HG03045 (cell line): ENCODE measurements around the gene SDSL.

Experiments
- ATAC-seq: cut with Tn5 transposase; IDR thresholded peaks from one replicate; pipeline ENCODE4 v1.9.1; 2021; ENCODE audit warnings: mild to moderate bottlenecking, moderate library complexity; ENCODE audit not compliant: unreplicated experiment

Gene SDSL

GRCh38 chr12:113467502-113468364, 45.6 kb downstream of the SDSL start:
- no peak for ATAC-seq

GRCh38 chr12:113468365-113469223, 46.4 kb downstream of the SDSL start:
- ATAC-seq: no peak

DNA sequence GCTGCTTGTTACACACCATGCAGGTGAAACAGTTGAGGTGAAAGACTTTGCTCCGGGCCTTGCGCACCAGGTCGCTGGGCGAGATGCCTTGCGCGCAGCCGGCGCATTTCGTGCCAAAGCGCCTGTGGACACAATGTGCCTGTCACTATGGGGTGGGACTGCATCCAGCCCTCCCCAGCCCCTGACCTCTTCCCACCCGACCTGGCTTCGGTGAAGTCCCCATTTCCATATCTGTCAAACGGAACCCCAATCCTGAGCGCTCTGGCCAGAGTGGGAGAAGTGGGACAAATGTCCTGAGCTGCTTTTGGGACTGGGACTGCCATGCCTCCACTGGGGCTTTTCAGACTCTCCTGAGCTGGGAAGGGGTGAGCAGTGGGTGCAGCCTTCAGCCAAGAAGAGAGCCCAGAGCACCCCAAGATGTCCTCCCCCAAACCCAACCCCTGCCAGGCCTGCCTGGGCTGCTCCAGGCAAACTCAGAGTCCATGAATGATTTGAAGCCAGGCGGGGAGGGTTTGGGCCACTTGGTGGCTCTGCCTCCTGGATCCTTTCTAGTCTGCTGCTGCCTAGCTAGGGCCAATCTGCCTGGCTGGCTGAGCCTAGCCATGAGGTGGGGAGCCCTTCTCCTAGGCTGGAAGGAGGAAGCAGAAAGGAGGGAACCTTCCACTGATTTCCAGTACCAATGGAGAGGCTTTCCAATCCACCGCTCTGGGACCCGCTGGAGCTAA, 47.2 kb downstream of the SDSL start:
- no peak for ATAC-seq

GRCh38 chr12:113469949-113470743, 48.0 kb downstream of the SDSL start:
- no peak for ATAC-seq

DNA sequence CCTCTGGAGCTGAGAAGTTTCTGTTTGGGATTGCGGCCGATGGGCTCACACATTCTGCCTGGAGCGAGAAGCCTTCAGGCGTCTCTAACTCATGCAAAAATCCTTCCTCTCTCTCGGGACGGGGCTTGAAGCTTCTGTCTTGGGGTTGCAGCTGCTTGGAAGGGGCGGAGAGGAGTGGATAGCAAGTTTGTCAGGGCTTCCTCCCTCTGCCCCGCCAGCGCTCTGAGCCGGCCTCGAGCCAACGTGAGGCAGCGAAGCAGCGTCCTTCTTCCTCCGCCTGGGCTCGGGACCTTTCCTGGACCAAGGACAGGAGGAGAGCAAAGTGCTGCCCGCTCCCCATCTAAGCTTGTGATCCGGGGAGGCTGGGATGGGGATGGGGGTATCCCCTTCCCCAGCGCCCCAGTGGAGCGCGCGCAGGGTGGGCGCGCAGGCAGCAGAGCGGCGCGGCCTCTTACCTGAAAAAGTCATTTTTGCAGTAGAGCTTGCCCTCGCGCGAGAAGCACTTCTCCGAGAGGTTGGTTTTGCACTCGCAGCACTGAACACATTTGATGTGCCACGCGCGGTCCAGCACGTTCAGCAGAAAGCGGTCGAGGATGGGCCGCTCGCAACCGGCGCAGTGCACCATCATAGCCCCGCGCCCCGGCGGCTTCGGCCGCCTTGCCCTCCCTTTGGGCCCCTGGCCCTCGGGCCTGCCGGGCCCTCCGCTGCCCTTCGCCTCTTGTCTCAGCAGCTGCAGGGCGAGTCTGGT, 48.9 kb downstream of the SDSL start:
- ATAC-seq: no peak

DNA sequence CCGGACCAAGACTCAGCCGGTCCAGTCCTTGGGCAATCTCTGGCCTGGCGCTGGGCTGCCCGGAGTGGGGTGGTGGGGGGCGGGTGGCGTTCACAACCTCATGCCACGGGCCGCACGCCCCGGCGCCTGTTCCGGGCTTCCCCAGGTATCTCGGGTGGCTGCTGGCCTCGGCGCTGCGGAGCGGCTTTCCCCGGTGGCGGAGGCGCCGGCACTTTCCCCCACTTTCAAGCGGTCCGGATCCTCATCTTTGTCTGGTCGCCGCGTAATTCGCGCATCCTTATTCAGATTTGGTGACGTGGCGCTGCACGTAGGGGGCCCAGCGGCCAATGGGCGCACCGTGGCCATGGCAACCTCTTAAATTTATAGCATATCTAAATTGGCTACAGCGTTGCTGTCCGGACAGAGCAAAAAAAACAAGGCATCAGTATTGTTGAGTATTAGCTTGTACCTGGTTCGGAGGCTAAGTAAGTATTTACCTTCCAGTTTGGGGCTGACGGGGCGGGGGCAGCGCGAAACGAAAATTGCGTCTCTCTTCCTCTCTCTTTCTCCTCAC, 49.5 kb downstream of the SDSL start, which contains the start of gene LHX5:
Gene LHX5 (minus strand): TSS at position 253 of the 553 bp plus-strand sequence. CDS start 373 bp downstream, outside the sequence.
- ATAC-seq: no peak

GRCh38 chr12:113472191-113473121, 50.3 kb downstream of the SDSL start:
- no peak for ATAC-seq

GRCh38 chr12:113473400-113473799, 51.2 kb downstream of the SDSL start:
- no peak for ATAC-seq

DNA sequence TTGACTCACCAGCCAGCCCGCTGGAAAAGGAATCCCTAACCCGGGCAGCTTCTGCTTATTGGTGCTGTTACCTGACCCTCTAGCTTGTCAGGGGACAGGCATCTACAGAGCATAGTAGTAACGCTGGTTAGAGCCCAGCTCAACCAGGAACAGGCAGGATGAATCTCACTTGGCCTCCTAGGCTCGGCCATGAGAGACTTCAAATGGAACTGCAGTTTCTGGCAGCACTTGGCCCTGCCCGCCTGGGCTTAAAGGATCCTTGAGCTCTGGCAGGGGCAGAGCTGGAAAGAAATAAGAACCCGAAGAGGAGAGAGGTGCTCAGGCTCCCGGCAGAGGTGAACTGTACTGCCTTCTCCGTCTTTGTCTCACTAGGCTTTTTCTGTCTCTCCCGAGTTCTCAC, 51.8 kb downstream of the SDSL start:
- ATAC-seq: no peak

- ATAC-seq: no peak
Observed at GRCh38 chr12:113474635-113475436, 52.7 kb downstream of the SDSL start.

DNA sequence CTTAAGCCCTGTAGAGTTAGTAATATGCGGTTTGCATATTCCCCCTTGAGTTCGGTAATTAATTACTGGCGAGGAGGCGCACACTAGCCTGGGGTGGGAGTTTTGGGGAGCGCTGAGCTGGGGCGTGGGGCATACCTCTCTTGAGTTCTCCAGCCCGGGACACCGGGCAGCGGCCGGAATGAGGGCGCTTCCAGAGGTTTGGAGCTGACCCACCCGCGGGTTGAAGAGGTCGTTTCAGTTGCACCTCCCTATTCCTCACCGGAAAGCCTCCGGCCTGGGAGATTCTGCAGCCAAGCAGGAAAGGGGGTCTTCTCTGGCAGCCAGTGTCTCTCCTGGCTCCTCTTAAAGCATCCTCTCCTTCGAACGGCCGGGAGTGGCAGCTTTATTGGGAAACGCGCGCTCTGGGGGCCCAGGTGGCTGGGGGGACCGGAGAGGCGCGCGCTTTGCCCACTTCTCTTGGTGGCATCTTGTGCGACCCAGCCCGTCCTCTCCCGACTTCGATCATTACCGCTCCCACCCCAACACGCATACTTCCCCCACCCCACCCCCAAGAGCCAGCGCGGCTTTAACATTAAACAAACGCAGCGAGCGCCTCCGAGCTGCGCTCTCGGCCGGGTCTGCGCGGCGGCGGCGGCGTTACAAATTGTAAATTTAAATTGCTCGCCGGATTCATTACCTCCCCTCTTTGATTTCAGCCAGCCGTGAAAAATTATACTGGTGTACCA, 53.4 kb downstream of the SDSL start:
- no peak for ATAC-seq

- ATAC-seq: no peak
Observed at GRCh38 chr12:113476176-113476986, 54.2 kb downstream of the SDSL start.

GRCh38 chr12:113477171-113477841, 55.1 kb downstream of the SDSL start:
- ATAC-seq: no peak

GRCh38 chr12:113477842-113478215, 55.6 kb downstream of the SDSL start:
- ATAC-seq: no peak

GRCh38 chr12:113478351-113479011, 56.3 kb downstream of the SDSL start:
- no peak for ATAC-seq
